GM21515 (cell line): ENCODE measurements around the gene ABLIM3.
A peak's percentile ranks its signal among the peaks of the same experiment; 100 is the strongest.

Experiments
- ATAC-seq: cut with Tn5 transposase; IDR thresholded peaks from one replicate; pipeline ENCODE4 v1.9.1; 2021; ENCODE audit not compliant: unreplicated experiment

Gene ABLIM3

GRCh38 chr5:149141224-149141956, at the start of gene ABLIM3:
Gene ABLIM3 (plus strand): TSS chr5:149141493. CDS start chr5:149142096, 603 bp downstream.
- ATAC-seq = peak; percentile 92

- no peak for ATAC-seq
Observed at GRCh38 chr5:149093625-149094024, 47.7 kb upstream of the ABLIM3 start.

GRCh38 chr5:149094996-149095395, 46.3 kb upstream of the ABLIM3 start:
- ATAC-seq = no peak

GRCh38 chr5:149099920-149100319, 41.4 kb upstream of the ABLIM3 start:
- ATAC-seq = no peak

GRCh38 chr5:149100331-149100730, 41.0 kb upstream of the ABLIM3 start:
- no peak for ATAC-seq

GRCh38 chr5:149108651-149109280, 32.5 kb upstream of the ABLIM3 start:
- no peak for ATAC-seq

- no peak for ATAC-seq
Observed at GRCh38 chr5:149110406-149110805, 30.9 kb upstream of the ABLIM3 start.

- no peak for ATAC-seq
Observed at GRCh38 chr5:149113669-149114068, 27.6 kb upstream of the ABLIM3 start.

- ATAC-seq = peak; percentile 73
Observed at GRCh38 chr5:149114403-149115312, 26.6 kb upstream of the ABLIM3 start.

GRCh38 chr5:149117970-149118369, 23.3 kb upstream of the ABLIM3 start:
- peak; percentile 65 for ATAC-seq

GRCh38 chr5:149118463-149118862, 22.8 kb upstream of the ABLIM3 start:
- no peak for ATAC-seq

- ATAC-seq = no peak
Observed at GRCh38 chr5:149121145-149121544, 20.1 kb upstream of the ABLIM3 start.

- no peak for ATAC-seq
Observed at GRCh38 chr5:149123211-149123610, 18.1 kb upstream of the ABLIM3 start.

GRCh38 chr5:149125386-149125891, 15.9 kb upstream of the ABLIM3 start:
- ATAC-seq = no peak

GRCh38 chr5:149126906-149127305, 14.4 kb upstream of the ABLIM3 start:
- no peak for ATAC-seq

GRCh38 chr5:149127394-149127955, 13.8 kb upstream of the ABLIM3 start:
- ATAC-seq = no peak

- peak; percentile 82 for ATAC-seq
Observed at GRCh38 chr5:149128023-149128875, 13.0 kb upstream of the ABLIM3 start.

GRCh38 chr5:149129181-149129580, 12.1 kb upstream of the ABLIM3 start:
- ATAC-seq = no peak

- no peak for ATAC-seq
Observed at GRCh38 chr5:149130121-149130914, 11.0 kb upstream of the ABLIM3 start.
